H1 (cell line): ENCODE measurements around the gene ADGRF1. TPM values are rescaled to one million over a fixed set of nuclear protein-coding genes. Genes with fewer than 3 reads are reported as not detected.

ENCODE experiments used
- CTCF ChIA-PET: fragments of 300-600 bp; sonication (Branson Sonifier 250); formaldehyde crosslinking; loops from one replicate; lab custom pipeline; 2021; ENCODE audit not compliant: partially characterized antibody; lab: Charles Lee
- POLR2A ChIA-PET: fragments of 300-600 bp; sonication (Branson Sonifier 250); formaldehyde crosslinking; loops from one replicate; lab custom pipeline; 2021; ENCODE audit warnings: inconsistent platforms; ENCODE audit not compliant: partially characterized antibody; lab: Charles Lee
- DNase-seq, 2 experiments: peaks; one replicate each; pipeline versions ENCODE4 v3.0.0 to v3.0.0-alpha.2; 2010 to 2022; ENCODE audit warnings: low spot score in 2 of 2, low read depth in 1 of 2, mixed read lengths in 1 of 2
- FAIRE-seq: peaks from 2 replicates; lab custom pipeline; 2011; peaks lifted over from hg19 to GRCh38; lab: Jason Lieb, UNC
- H2AFZ ChIP-seq: 2 replicates; pipeline ENCODE4 v1.8.1; 2012; ENCODE audit warnings: low read length, inconsistent platforms
- H2AK5ac ChIP-seq: 2 replicates; pipeline ENCODE4 v1.6.1; 2013; ENCODE audit warnings: low read depth, low read length
- H2BK120ac ChIP-seq: replicated peaks from 2 replicates; pipeline ENCODE3; 2013; ENCODE audit warnings: low read depth, low read length, inconsistent platforms
- H2BK12ac ChIP-seq: 2 replicates; pipeline ENCODE4 v1.6.1; 2013; ENCODE audit warnings: low read depth, low read length
- H2BK15ac ChIP-seq: 2 replicates; pipeline ENCODE4 v1.6.1; 2013; ENCODE audit warnings: low read length
- H2BK20ac ChIP-seq: 2 replicates; pipeline ENCODE4 v1.6.1; 2013; ENCODE audit warnings: low read length
- H2BK5ac ChIP-seq: 2 replicates; pipeline ENCODE4 v1.6.1; 2013; ENCODE audit warnings: low read depth, low read length
- H3K14ac ChIP-seq: 2 replicates; pipeline ENCODE4 v1.6.1; 2013; ENCODE audit warnings: inconsistent platforms; ENCODE audit not compliant: insufficient read length
- H3K18ac ChIP-seq: 2 replicates; pipeline ENCODE4 v1.6.1; 2013; ENCODE audit warnings: low read length; ENCODE audit errors: extremely low read depth
- H3K23ac ChIP-seq: 2 replicates; pipeline ENCODE4 v1.6.1; 2013; ENCODE audit warnings: inconsistent platforms; ENCODE audit not compliant: insufficient read length
- H3K23me2 ChIP-seq: 2 replicates; pipeline ENCODE4 v1.6.1; 2013; ENCODE audit warnings: low read depth, low read length
- H3K27ac ChIP-seq: 2 replicates; pipeline ENCODE4 v1.6.1; 2011; ENCODE audit warnings: low read depth, low read length, inconsistent platforms
- H3K27me3 ChIP-seq, 4 experiments: replicated peaks in 1 of 4; 1 replicate in 1 of 4; 2 replicates in 3 of 4; pipeline versions ENCODE4 v1.6.1 to v1.8.1; 2011 to 2013; ENCODE audit warnings: low read length in 3 of 4, mild to moderate bottlenecking in 3 of 4, inconsistent platforms in 2 of 4, mixed read lengths in 2 of 4, moderate library complexity in 1 of 4; ENCODE audit not compliant: control insufficient read depth in 3 of 4, insufficient read depth in 3 of 4; ENCODE audit errors: extremely low read depth in 1 of 4
- H3K36me3 ChIP-seq, 4 experiments: 2 replicates each; pipeline versions ENCODE4 v1.6.1 to v1.8.1; 2011 to 2013; ENCODE audit warnings: mild to moderate bottlenecking in 4 of 4, low read length in 3 of 4, moderate library complexity in 2 of 4, control low read depth in 1 of 4, inconsistent platforms in 1 of 4; ENCODE audit not compliant: insufficient read depth in 4 of 4, control insufficient read depth in 2 of 4
- H3K4ac ChIP-seq: replicated peaks from 2 replicates; pipeline ENCODE3; 2013; ENCODE audit warnings: low read length, low read depth, mixed read lengths, inconsistent platforms; ENCODE audit not compliant: insufficient read length
- H3K4me1 ChIP-seq, 4 experiments: replicated peaks in 1 of 4; 1 replicate in 1 of 4; 2 replicates in 3 of 4; pipeline versions ENCODE4 v1.6.1 to v1.8.1; 2011 to 2013; ENCODE audit warnings: low read length in 3 of 4, inconsistent platforms in 2 of 4, mixed read lengths in 1 of 4; ENCODE audit not compliant: insufficient read depth in 4 of 4, control insufficient read depth in 3 of 4
- H3K4me2 ChIP-seq, 2 experiments: 2 replicates each; pipeline versions ENCODE4 v1.6.1 to v1.8.1; 2011 to 2013; ENCODE audit warnings: low read depth in 2 of 2, low read length in 2 of 2, control low read depth in 1 of 2, inconsistent platforms in 1 of 2, mild to moderate bottlenecking in 1 of 2; ENCODE audit not compliant: insufficient read depth in 1 of 2
- H3K4me3 ChIP-seq, 4 experiments: fragments of 200-600, 300-600 bp in 1 of 4; sonication (generic), shearing (Covaris generic), sonication (Bioruptor Twin) in 1 of 4; 2 replicates each; pipeline versions ENCODE4 v1.5.1 to v1.8.1; 2011 to 2016; ENCODE audit warnings: low read length in 4 of 4, low read depth in 3 of 4, control low read depth in 2 of 4, inconsistent platforms in 2 of 4, mild to moderate bottlenecking in 2 of 4, mixed read lengths in 1 of 4, moderate library complexity in 1 of 4; ENCODE audit not compliant: insufficient read depth in 2 of 4; ENCODE audit errors: extremely low read depth in 1 of 4
- H3K56ac ChIP-seq: replicated peaks from 2 replicates; pipeline ENCODE3; 2013; ENCODE audit warnings: low read depth, mild to moderate bottlenecking, mixed read lengths, low read length, inconsistent platforms; ENCODE audit not compliant: insufficient read length
- H3K79me1 ChIP-seq: 2 replicates; pipeline ENCODE4 v1.6.1; 2013; ENCODE audit warnings: low read depth, low read length, control low read depth
- H3K79me2 ChIP-seq, 2 experiments: 2 replicates each; pipeline versions ENCODE4 v1.6.1 to v1.8.1; 2012 to 2013; ENCODE audit warnings: low read length in 2 of 2, mild to moderate bottlenecking in 2 of 2, inconsistent platforms in 1 of 2; ENCODE audit not compliant: insufficient read depth in 2 of 2, control insufficient read depth in 1 of 2
- H3K9ac ChIP-seq, 4 experiments: replicated peaks in 1 of 4; 1 replicate in 1 of 4; 2 replicates in 3 of 4; pipeline versions ENCODE4 v1.6.1 to v1.8.1; 2011 to 2013; ENCODE audit warnings: low read depth in 3 of 4, low read length in 3 of 4, control low read depth in 2 of 4, mild to moderate bottlenecking in 2 of 4, moderate library complexity in 2 of 4, inconsistent platforms in 1 of 4; ENCODE audit errors: extremely low read depth in 1 of 4
- H3K9me3 ChIP-seq, 2 experiments: 2 replicates each; pipeline versions ENCODE4 v1.6.1 to v1.8.1; 2012 to 2013; ENCODE audit warnings: mild to moderate bottlenecking in 2 of 2, moderate library complexity in 2 of 2, control low read depth in 1 of 2, inconsistent platforms in 1 of 2, low read depth in 1 of 2, low read length in 1 of 2, mixed read lengths in 1 of 2; ENCODE audit not compliant: insufficient read depth in 2 of 2
- H4K20me1 ChIP-seq, 2 experiments: replicated peaks in 1 of 2; 2 replicates each; pipeline versions ENCODE3 to v1.8.1; 2011 to 2013; ENCODE audit warnings: inconsistent platforms in 2 of 2, low read length in 2 of 2, mild to moderate bottlenecking in 1 of 2; ENCODE audit not compliant: insufficient read depth in 2 of 2, control insufficient read depth in 1 of 2
- H4K5ac ChIP-seq: 2 replicates; pipeline ENCODE4 v1.6.1; 2013; ENCODE audit warnings: low read length, low read depth, mixed read lengths, inconsistent platforms; ENCODE audit not compliant: insufficient read length
- H4K8ac ChIP-seq: 2 replicates; pipeline ENCODE4 v1.8.0; 2013; ENCODE audit warnings: mild to moderate bottlenecking, moderate library complexity, low read length, inconsistent platforms; ENCODE audit not compliant: insufficient read depth; ENCODE audit errors: extremely low read depth
- H4K91ac ChIP-seq: replicated peaks from 2 replicates; pipeline ENCODE3; 2013; ENCODE audit warnings: low read length, mixed read lengths, inconsistent platforms; ENCODE audit not compliant: insufficient read length
- ATF3 ChIP-seq: IDR thresholded peaks from 2 replicates; pipeline ENCODE4 v1.6.1; 2011; ENCODE audit warnings: low read depth, mild to moderate bottlenecking, low read length; ENCODE audit not compliant: insufficient read depth
- CTBP2 ChIP-seq: IDR thresholded peaks from 2 replicates; pipeline ENCODE4 v1.7.0; 2011; ENCODE audit warnings: borderline replicate concordance, mild to moderate bottlenecking, moderate library complexity, mixed read lengths, low read length; ENCODE audit not compliant: insufficient read depth, insufficient read length
- EP300 ChIP-seq, 2 experiments: IDR thresholded peaks; 1 replicate in 1 of 2; 2 replicates in 1 of 2; pipeline ENCODE4 v1.6.1; 2011 to 2012; ENCODE audit warnings: low read depth in 2 of 2, low read length in 2 of 2, mild to moderate bottlenecking in 2 of 2, borderline replicate concordance in 1 of 2, inconsistent platforms in 1 of 2, moderate library complexity in 1 of 2
- GTF2F1 ChIP-seq: IDR thresholded peaks from 2 replicates; pipeline ENCODE4 v1.6.1; 2012; ENCODE audit warnings: low read depth, low read length, improper control_type of control experiment, borderline replicate concordance
- HDAC6 ChIP-seq: IDR thresholded peaks from one replicate; pipeline ENCODE4 v1.7.1; 2012; ENCODE audit warnings: low read depth, mild to moderate bottlenecking, inconsistent platforms, low read length, moderate library complexity
- PHF8 ChIP-seq: fragments of 200-600 bp; sonication (generic); conservative IDR thresholded peaks from 2 replicates; pipeline ENCODE4 v1.7.1; 2012; ENCODE audit warnings: low read depth, mild to moderate bottlenecking, inconsistent platforms, low read length, moderate library complexity
- RAD21 ChIP-seq, 2 experiments: IDR thresholded peaks in 1 of 2; conservative IDR thresholded peaks in 1 of 2; 2 replicates each; pipeline ENCODE4 v1.6.1; 2011; ENCODE audit warnings: low read depth in 2 of 2, low read length in 2 of 2, improper control_type of control experiment in 1 of 2, inconsistent platforms in 1 of 2, mild to moderate bottlenecking in 1 of 2, moderate library complexity in 1 of 2
- SIN3A ChIP-seq, 2 experiments: IDR thresholded peaks in 1 of 2; conservative IDR thresholded peaks in 1 of 2; 2 replicates each; pipeline ENCODE4 v1.6.1; 2011 to 2012; ENCODE audit warnings: low read length in 2 of 2, improper control_type of control experiment in 1 of 2, low read depth in 1 of 2, mild to moderate bottlenecking in 1 of 2
- SP1 ChIP-seq: IDR thresholded peaks from 2 replicates; pipeline ENCODE4 v1.6.1; 2011; ENCODE audit warnings: low read depth, low read length
- TAF1 ChIP-seq: IDR thresholded peaks from 2 replicates; pipeline ENCODE4 v1.6.1; 2011; ENCODE audit warnings: mild to moderate bottlenecking, low read depth, low read length
- TEAD4 ChIP-seq: IDR thresholded peaks from 2 replicates; pipeline ENCODE4 v1.6.1; 2012; ENCODE audit warnings: low read depth, low read length, inconsistent platforms, mixed read lengths
- WGBS, 2 experiments: shearing (Covaris generic) in 1 of 2; methylation state at CpG; one replicate each; pipeline versions ENCODE4 v1.1.6 to v1.1.7; 2013 to 2015; ENCODE audit warnings: low lambda C conversion rate in 2 of 2, mixed read lengths in 2 of 2, inconsistent platforms in 1 of 2, low coverage in 1 of 2, missing lambda C conversion rate in 1 of 2; ENCODE audit not compliant: insufficient replicate concordance in 2 of 2, insufficient coverage in 1 of 2, insufficient read length in 1 of 2; ENCODE audit errors: extremely low coverage in 1 of 2, missing lambda C conversion rate in 1 of 2; 5-methylcytosine and 5-hydroxymethylcytosine counted together
- polyA plus RNA-seq, 7 experiments: library from polyadenylated mRNA; depleted of rRNA in 3 of 7; stranded (reverse) in 5 of 7; unstranded in 2 of 7; fragments of >200 nt in 5 of 7; fragments of 200-250 nt in 2 of 7; gene quantifications; 1 replicate in 5 of 7; 2 replicates in 1 of 7; 4 replicates in 1 of 7; pipeline versions ENCODE4 v1.2.1 to v1.2.3, GENCODE V29; 2011 to 2013; ENCODE audit warnings: missing spikeins in 2 of 7, mixed read lengths in 2 of 7
- total RNA-seq: library from RNA; stranded (reverse); fragmentation: NEBNext Ultra II Directional; extraction: Animal tissue kit (Norgen Biotek cat#: 25700); gene quantifications from 2 replicates; pipeline ENCODE4 v1.2.1, GENCODE V29; 2021

Gene ADGRF1
- total and polyA plus RNA-seq, 2 of the 8 experiments (the other 6 are each of a cell fraction or from before 2014, with no cell fraction given): not detected

DNA sequence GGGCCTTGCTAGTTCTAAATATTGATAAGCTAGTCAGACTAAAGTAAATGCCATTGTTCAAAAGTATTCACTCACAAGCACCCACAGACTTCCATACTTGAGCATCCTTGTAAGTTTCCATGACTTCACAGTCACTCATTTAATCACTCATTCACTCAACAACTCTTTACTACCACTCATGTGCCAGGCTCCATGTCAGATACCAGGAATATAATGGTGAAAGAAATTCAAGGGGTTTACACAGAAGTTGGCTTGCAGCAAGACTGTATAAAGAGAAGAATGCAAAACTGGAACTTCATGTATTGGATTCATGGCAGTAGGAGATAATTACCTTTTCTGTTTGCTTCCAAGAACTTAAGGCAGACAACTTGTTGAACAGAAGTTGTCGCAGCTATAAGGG is 36.6 kb downstream of the ADGRF1 start:
- CTCF ChIA-PET: interaction anchor here (1.4 kb wide), 1 partner anchor 151 kb away, joined by 3 read pairs; no protein-coding TSS in a partner anchor
- H3K18ac ChIP-seq: no peak overlapping the region
- no peak for FAIRE-seq
- TF ChIP-seq ATF3: no peak
- no peak for TF ChIP-seq HDAC6
- no peak for TF ChIP-seq SIN3A (conservative IDR thresholded peaks at IDR 0.05 in 1 of 2, IDR thresholded peaks at IDR 0.05 in 1 of 2; ENCODE audit: low read depth in 1 of 2, low read length in 2 of 2)
- no peak for TF ChIP-seq TAF1
- no peak for TF ChIP-seq CTBP2
- no peak for TF ChIP-seq TEAD4
- no peak for TF ChIP-seq SP1
- no peak for TF ChIP-seq GTF2F1
- no peak for TF ChIP-seq RAD21 (IDR thresholded peaks at IDR 0.05 in 1 of 2, conservative IDR thresholded peaks at IDR 0.05 in 1 of 2; ENCODE audit: low read depth in 2 of 2, low read length in 2 of 2)
- no peak for TF ChIP-seq EP300 (IDR thresholded peaks at IDR 0.05; ENCODE audit: borderline replicate concordance in 1 of 2, low read depth in 2 of 2, low read length in 2 of 2)
- TF ChIP-seq PHF8: no peak

More for the DNA sequence above, 36.6 kb downstream of the ADGRF1 start:
- Histone ChIP-seq H3K4me2 (no peak overlapping the region), H3K23ac (no peak overlapping the region), H3K4me3 (no peak overlapping the region), H3K9ac (no peak overlapping the region), H3K9me3 (no peaks in the 10 kb centered on the region), H3K36me3 (no peaks in the 10 kb centered on the region), H2BK120ac (no peak overlapping the region), H3K27me3 (no peaks in the 10 kb centered on the region), H3K56ac (no peak overlapping the region), H2BK20ac (no peak overlapping the region), H4K8ac (no peak overlapping the region), H3K23me2 (no peaks in the 10 kb centered on the region), H4K5ac (no peak overlapping the region), H4K91ac (no peak overlapping the region), H2AFZ (no peak overlapping the region), H2BK5ac (no peak overlapping the region), H3K79me1 (no peaks in the 10 kb centered on the region), H2AK5ac (no peak overlapping the region), H3K4me1 (no peaks in the 10 kb centered on the region), H3K14ac (no peak overlapping the region), H3K79me2 (no peaks in the 10 kb centered on the region), H2BK15ac (no peak overlapping the region), H2BK12ac (no peak overlapping the region), H3K4ac (no peak overlapping the region), H4K20me1 (no peaks in the 10 kb centered on the region), H3K27ac (no peak overlapping the region)
- 91% methylated on average over 1 of the region's 1 CpG; no CpG with 5 or more reads in 1 of the 2 experiments for WGBS, 2 experiments
- POLR2A ChIA-PET: no interaction called here
- no peak for DNase-seq
